Measurements from ENCODE around the gene PRKCH. TPM values are rescaled to one million over a fixed set of nuclear protein-coding genes. Genes with fewer than 3 reads are reported as not detected.

The PRKCH gene
- total RNA-seq, 1 experiment from 2014 or later, result 12.4 TPM

DNA sequence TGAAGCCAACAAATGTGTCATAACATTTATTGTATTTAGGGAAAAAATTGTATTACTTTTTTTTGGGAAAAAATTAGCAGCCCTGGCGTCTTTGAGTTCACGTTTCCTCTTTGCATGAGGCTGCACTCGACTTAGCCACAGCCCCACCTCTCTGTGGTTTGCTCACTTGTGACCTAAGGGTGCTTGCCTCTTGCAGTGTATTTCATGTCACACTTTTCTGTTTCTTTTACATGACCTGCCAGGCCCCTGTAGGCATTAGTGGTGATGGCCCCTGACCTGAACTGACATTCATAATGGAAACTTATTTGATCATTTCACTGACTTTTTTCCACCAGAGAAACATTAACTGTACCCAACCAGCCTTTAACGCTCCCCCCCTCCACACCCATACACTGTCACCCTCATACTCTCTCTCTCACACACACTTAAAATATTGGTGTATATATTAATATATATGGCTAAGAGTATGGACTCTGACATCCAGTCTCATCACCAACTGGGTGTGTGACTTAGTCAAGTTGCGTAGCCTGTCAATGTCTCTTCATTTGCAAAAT, 122.9 kb downstream of the PRKCH start:
- ChIA-PET CTCF (interaction anchor here (0.7 kb wide), 1 partner anchor 394 kb away, joined by 3 read pairs; no protein-coding TSS in a partner anchor), POLR2A (interaction anchor here (0.7 kb wide), 1 partner anchor 159 kb away, joined by 3 read pairs; no protein-coding TSS in a partner anchor)
- TF ChIP-seq, protein P1, sequence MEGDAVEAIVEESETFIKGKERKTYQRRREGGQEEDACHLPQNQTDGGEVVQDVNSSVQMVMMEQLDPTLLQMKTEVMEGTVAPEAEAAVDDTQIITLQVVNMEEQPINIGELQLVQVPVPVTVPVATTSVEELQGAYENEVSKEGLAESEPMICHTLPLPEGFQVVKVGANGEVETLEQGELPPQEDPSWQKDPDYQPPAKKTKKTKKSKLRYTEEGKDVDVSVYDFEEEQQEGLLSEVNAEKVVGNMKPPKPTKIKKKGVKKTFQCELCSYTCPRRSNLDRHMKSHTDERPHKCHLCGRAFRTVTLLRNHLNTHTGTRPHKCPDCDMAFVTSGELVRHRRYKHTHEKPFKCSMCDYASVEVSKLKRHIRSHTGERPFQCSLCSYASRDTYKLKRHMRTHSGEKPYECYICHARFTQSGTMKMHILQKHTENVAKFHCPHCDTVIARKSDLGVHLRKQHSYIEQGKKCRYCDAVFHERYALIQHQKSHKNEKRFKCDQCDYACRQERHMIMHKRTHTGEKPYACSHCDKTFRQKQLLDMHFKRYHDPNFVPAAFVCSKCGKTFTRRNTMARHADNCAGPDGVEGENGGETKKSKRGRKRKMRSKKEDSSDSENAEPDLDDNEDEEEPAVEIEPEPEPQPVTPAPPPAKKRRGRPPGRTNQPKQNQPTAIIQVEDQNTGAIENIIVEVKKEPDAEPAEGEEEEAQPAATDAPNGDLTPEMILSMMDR (IDR thresholded peaks at IDR 0.05; ENCODE audit: unreplicated experiment), result no peak
- no peaks in the 10 kb centered on the region for H3K9me3 Mint-ChIP-seq (ENCODE audit: unreplicated experiment)
- no peak overlapping the region for H3K4me3 Mint-ChIP-seq (ENCODE audit: unreplicated experiment)
- intact Hi-C loops (cut with micrococcal nuclease), result no loop called here
- no TSS peak for BruUV-seq (replicated peaks)
- H3K4me1 Mint-ChIP-seq (ENCODE audit: insufficient read depth, unreplicated experiment), result peaks cover 9% of the 10 kb centered on the region
- H3K36me3 Mint-ChIP-seq (ENCODE audit: insufficient read depth, unreplicated experiment), result no peaks in the 10 kb centered on the region
- H3K27me3 Mint-ChIP-seq (ENCODE audit: insufficient read depth, unreplicated experiment), result no peaks in the 10 kb centered on the region
- no peak for DNase-seq (ENCODE audit: unreplicated experiment)
- H3K27ac Mint-ChIP-seq (ENCODE audit: low read depth, unreplicated experiment), result no peak overlapping the region

- TF ChIP-seq, protein P1 (IDR thresholded peaks at IDR 0.05; ENCODE audit: unreplicated experiment), result no peak
- Mint-ChIP-seq H3K27me3 (ENCODE audit: insufficient read depth, unreplicated experiment) (no peaks in the 10 kb centered on the region), H3K4me3 (ENCODE audit: unreplicated experiment) (no peak overlapping the region), H3K36me3 (ENCODE audit: insufficient read depth, unreplicated experiment) (peaks cover 8% of the 10 kb centered on the region), H3K9me3 (ENCODE audit: unreplicated experiment) (no peaks in the 10 kb centered on the region), H3K27ac (ENCODE audit: low read depth, unreplicated experiment) (no peak overlapping the region), H3K4me1 (ENCODE audit: insufficient read depth, unreplicated experiment) (no peaks in the 10 kb centered on the region)
- intact Hi-C loops (cut with micrococcal nuclease), result no loop called here
- no peak for DNase-seq (ENCODE audit: unreplicated experiment)
- POLR2A ChIA-PET, result interaction anchor here (1.0 kb wide), 1 partner anchor 310 kb away, joined by 3 read pairs; no protein-coding TSS in a partner anchor
- CTCF ChIA-PET, result interaction anchor here (0.7 to 3.4 kb wide), 7 partner anchors 10 to 386 kb away, joined by 3 to 19 read pairs (median 4); partner anchors contain the start of gene PRKCH
- BruUV-seq (replicated peaks), result no TSS peak
These were observed 130.1 kb downstream of the PRKCH start for GRCh38 chr14:61451491-61451890.

- TF ChIP-seq, protein P1 (IDR thresholded peaks at IDR 0.05; ENCODE audit: unreplicated experiment), result no peak
- DNase-seq (ENCODE audit: unreplicated experiment), result no peak
- CTCF ChIA-PET, result interaction anchor here (0.7 to 3.4 kb wide), 8 partner anchors 9 to 385 kb away, joined by 3 to 19 read pairs (median 4); partner anchors contain the start of gene PRKCH
- intact Hi-C loops (cut with micrococcal nuclease), result no loop called here
- Mint-ChIP-seq H3K27ac (ENCODE audit: low read depth, unreplicated experiment) (no peak overlapping the region), H3K4me1 (ENCODE audit: insufficient read depth, unreplicated experiment) (no peaks in the 10 kb centered on the region), H3K4me3 (ENCODE audit: unreplicated experiment) (no peak overlapping the region), H3K9me3 (ENCODE audit: unreplicated experiment) (no peaks in the 10 kb centered on the region), H3K27me3 (ENCODE audit: insufficient read depth, unreplicated experiment) (no peaks in the 10 kb centered on the region), H3K36me3 (ENCODE audit: insufficient read depth, unreplicated experiment) (peaks cover 13% of the 10 kb centered on the region)
- BruUV-seq (replicated peaks), result no TSS peak
- POLR2A ChIA-PET, result no interaction called here
These were observed 130.6 kb downstream of the PRKCH start for GRCh38 chr14:61451891-61452400.

DNA sequence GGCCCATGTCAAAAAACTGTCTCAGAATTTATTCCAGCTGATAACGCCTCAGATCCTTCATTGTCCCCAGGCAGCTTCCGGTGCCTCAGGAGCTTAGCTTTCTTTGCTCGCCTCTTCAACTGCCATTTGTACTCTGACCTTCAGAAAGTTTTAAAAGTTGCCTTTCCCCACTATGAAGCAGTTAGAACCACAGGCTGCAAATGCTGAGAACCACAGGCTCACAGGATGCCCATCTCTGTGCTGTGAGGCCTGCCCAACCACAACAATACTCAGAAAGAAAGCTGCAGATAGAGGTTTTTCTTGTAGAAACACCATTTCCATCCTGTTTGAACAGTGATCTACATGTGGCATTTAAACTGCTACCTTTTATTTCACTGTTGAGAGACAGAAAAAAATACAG, 131.1 kb downstream of the PRKCH start:
- TF ChIP-seq, protein P1 (IDR thresholded peaks at IDR 0.05; ENCODE audit: unreplicated experiment), result no peak
- Mint-ChIP-seq H3K4me1 (ENCODE audit: insufficient read depth, unreplicated experiment) (no peaks in the 10 kb centered on the region), H3K4me3 (ENCODE audit: unreplicated experiment) (no peak overlapping the region), H3K36me3 (ENCODE audit: insufficient read depth, unreplicated experiment) (peaks cover 13% of the 10 kb centered on the region), H3K27ac (ENCODE audit: low read depth, unreplicated experiment) (no peak overlapping the region), H3K9me3 (ENCODE audit: unreplicated experiment) (no peaks in the 10 kb centered on the region), H3K27me3 (ENCODE audit: insufficient read depth, unreplicated experiment) (no peaks in the 10 kb centered on the region)
- ChIA-PET CTCF (interaction anchor here (0.5 to 3.4 kb wide), 7 partner anchors 9 to 447 kb away, joined by 3 to 19 read pairs (median 4); partner anchors contain the start of gene PRKCH), POLR2A (no interaction called here)
- intact Hi-C loops (cut with micrococcal nuclease), result no loop called here
- BruUV-seq (replicated peaks), result no TSS peak
- no peak for DNase-seq (ENCODE audit: unreplicated experiment)

Data from MCF 10A (cell line).